Inflammatory macrophage treated with lipopolysaccharide for 1 hour (primary cell): Measurements from ENCODE around the gene MAPK8IP3.

Experiments
- DNase-seq, 2 donors: peaks; one replicate each; pipeline ENCODE4 v3.0.0-alpha.2; 2020 to 2022

Gene MAPK8IP3

GRCh38 chr16:1816396-1817275 is 110.6 kb downstream of the MAPK8IP3 start:
- DNase-seq, result no peak

- no peak for DNase-seq
These were observed 111.2 kb downstream of the MAPK8IP3 start for GRCh38 chr16:1817276-1817589.

DNA sequence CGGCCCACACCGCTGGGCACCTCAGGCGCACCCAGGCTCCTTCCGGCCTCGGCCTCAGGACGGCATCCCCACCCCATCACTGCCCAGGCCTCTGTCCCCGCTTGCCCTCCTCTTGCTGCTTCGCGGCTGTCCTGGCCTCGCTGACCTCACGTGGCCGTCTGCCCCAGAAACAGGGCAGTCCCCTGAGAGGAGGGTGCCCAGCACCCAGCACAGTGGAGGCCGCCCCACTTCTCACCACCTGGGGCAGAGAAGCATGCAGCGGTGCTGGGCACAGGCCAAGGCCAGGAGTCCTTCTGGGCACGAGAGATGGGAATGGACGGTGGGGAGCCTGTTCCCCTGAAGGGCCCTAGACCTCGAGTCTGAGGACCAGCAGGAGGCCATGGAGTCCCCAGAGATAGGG is 111.7 kb downstream of the MAPK8IP3 start:
- no peak for DNase-seq

DNA sequence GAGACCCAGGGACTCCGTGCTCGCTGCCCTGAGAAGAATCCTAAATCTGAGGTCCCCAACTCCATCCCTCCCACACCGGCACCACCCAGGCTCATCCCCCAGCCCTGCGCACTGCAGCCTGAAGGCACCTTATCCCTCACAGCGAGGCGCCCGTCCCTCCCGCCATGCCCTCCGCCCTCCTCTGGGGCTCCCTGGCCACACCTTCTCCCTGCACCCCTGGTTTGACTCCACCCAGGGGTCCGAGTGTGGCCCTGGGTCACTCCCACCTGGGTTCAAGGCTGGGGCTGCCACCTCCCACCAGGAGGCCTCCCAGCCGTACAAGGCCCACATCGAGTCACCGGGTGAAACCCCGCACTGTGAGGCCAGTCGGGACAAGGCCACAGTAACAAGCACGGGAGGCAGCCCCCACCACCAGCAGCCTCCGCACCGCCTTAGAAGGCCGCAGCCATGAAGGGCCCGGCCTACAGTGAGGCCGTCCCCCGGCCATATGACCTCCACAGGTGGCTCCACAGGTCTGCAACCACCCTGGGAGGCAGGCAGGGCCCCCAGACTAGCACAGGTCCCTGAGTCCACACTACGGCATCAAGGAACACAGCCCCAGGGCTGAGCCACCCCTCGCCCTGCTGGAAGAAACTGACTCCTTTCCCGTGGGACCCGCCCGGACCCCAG is 112.3 kb downstream of the MAPK8IP3 start:
- DNase-seq, result no peak

GRCh38 chr16:1818873-1819525 is 113.0 kb downstream of the MAPK8IP3 start:
- no peak for DNase-seq

GRCh38 chr16:1819611-1820010 is 113.6 kb downstream of the MAPK8IP3 start:
- no peak for DNase-seq
